ENCODE measurements around the gene TIGD4.

- no peak for TF ChIP-seq JUNB (CRISPR knock-in tag; IDR thresholded peaks at IDR 0.05; ENCODE audit: borderline replicate concordance)
- no peak for TF ChIP-seq RBFOX2 (IDR thresholded peaks at IDR 0.05; ENCODE audit: low read depth, low read length)
- TF ChIP-seq, protein P1, sequence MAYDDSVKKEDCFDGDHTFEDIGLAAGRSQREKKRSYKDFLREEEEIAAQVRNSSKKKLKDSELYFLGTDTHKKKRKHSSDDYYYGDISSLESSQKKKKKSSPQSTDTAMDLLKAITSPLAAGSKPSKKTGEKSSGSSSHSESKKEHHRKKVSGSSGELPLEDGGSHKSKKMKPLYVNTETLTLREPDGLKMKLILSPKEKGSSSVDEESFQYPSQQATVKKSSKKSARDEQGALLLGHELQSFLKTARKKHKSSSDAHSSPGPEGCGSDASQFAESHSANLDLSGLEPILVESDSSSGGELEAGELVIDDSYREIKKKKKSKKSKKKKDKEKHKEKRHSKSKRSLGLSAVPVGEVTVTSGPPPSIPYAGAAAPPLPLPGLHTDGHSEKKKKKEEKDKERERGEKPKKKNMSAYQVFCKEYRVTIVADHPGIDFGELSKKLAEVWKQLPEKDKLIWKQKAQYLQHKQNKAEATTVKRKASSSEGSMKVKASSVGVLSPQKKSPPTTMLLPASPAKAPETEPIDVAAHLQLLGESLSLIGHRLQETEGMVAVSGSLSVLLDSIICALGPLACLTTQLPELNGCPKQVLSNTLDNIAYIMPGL (CRISPR knock-in tag; IDR thresholded peaks at IDR 0.05; ENCODE audit: borderline replicate concordance in 1 of 2, low read depth in 1 of 2): no peak
- TF ChIP-seq POLR2AphosphoS5 (IDR thresholded peaks at IDR 0.05; ENCODE audit: low read depth, low read length): no peak
- no peak for TF ChIP-seq MED1 (CRISPR knock-in tag; IDR thresholded peaks at IDR 0.05)
- TF ChIP-seq CBFB (CRISPR knock-in tag; IDR thresholded peaks at IDR 0.05): no peak
- TF ChIP-seq, protein P2, sequence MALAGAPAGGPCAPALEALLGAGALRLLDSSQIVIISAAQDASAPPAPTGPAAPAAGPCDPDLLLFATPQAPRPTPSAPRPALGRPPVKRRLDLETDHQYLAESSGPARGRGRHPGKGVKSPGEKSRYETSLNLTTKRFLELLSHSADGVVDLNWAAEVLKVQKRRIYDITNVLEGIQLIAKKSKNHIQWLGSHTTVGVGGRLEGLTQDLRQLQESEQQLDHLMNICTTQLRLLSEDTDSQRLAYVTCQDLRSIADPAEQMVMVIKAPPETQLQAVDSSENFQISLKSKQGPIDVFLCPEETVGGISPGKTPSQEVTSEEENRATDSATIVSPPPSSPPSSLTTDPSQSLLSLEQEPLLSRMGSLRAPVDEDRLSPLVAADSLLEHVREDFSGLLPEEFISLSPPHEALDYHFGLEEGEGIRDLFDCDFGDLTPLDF (CRISPR knock-in tag; IDR thresholded peaks at IDR 0.05): no peak
Observed at GRCh38 chr4:152723236-152723635, 56.3 kb downstream of the TIGD4 start.
